Prostate gland (tissue), 2 donors: ENCODE results near the gene VIPR2.

Source experiments
- POLR2A ChIP-seq: fragments of 450-650 bp; IDR thresholded peaks from one replicate; pipeline ENCODE4 v1.6.1; 2016; ENCODE audit warnings: antibody characterized with exemption, mild to moderate bottlenecking
- POLR2AphosphoS5 ChIP-seq: sonication (generic); formaldehyde crosslinking; IDR thresholded peaks from one replicate; pipeline ENCODE4 v1.6.1; 2017; ENCODE audit warnings: antibody characterized with exemption
- TF ChIP-seq, protein P1 (sequence below), 4 experiments: fragments of 200-600 bp in 2 of 4; fragments of 450-650 bp in 2 of 4; sonication (generic) in 2 of 4; IDR thresholded peaks; 1 replicate in 3 of 4; 2 replicates in 1 of 4; pipeline ENCODE4 v1.5.1; 2016 to 2019; ENCODE audit warnings: antibody characterized with exemption in 4 of 4, mild to moderate bottlenecking in 2 of 4, moderate library complexity in 2 of 4

DNA sequence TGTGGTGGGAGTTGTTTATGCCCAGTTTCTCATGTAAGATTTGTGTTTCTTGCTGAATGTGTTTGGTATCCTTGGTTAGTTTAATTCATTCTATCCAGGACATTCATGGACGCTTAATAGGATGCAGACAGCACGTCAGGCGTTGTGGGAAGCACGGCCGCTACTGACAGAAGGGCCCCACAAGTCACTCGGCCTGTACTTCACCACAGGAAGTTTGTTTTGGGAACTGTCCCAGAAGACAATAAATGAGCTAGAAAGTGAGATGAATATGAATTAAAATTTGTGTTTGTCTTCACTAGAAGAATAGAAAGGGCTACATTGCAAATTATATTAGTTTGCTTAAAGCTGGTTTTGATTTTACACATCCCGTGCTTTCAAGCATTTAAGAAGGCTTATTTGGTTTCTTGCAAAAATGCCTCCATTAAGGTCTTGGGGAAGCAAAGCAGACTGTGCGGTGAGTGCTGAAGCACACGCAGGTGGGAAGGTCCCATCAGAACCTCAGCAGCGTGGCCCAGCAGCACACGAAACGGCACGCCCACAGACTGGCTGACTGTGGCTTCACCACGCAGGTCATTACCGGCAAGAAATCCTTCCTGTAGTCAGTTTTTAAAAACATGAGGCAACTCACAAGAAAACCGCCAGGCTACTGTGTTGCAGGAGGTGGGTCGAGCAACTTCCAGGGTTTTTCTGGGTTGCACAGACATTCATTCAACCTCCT is 74.1 kb downstream of the VIPR2 start:
- TF ChIP-seq, protein P1, sequence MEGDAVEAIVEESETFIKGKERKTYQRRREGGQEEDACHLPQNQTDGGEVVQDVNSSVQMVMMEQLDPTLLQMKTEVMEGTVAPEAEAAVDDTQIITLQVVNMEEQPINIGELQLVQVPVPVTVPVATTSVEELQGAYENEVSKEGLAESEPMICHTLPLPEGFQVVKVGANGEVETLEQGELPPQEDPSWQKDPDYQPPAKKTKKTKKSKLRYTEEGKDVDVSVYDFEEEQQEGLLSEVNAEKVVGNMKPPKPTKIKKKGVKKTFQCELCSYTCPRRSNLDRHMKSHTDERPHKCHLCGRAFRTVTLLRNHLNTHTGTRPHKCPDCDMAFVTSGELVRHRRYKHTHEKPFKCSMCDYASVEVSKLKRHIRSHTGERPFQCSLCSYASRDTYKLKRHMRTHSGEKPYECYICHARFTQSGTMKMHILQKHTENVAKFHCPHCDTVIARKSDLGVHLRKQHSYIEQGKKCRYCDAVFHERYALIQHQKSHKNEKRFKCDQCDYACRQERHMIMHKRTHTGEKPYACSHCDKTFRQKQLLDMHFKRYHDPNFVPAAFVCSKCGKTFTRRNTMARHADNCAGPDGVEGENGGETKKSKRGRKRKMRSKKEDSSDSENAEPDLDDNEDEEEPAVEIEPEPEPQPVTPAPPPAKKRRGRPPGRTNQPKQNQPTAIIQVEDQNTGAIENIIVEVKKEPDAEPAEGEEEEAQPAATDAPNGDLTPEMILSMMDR (IDR thresholded peaks at IDR 0.05), result no peak
- TF ChIP-seq POLR2AphosphoS5, result no peak
- TF ChIP-seq POLR2A, result no peak
